ENCODE results near the gene ROR1.

Gene ROR1

DNA sequence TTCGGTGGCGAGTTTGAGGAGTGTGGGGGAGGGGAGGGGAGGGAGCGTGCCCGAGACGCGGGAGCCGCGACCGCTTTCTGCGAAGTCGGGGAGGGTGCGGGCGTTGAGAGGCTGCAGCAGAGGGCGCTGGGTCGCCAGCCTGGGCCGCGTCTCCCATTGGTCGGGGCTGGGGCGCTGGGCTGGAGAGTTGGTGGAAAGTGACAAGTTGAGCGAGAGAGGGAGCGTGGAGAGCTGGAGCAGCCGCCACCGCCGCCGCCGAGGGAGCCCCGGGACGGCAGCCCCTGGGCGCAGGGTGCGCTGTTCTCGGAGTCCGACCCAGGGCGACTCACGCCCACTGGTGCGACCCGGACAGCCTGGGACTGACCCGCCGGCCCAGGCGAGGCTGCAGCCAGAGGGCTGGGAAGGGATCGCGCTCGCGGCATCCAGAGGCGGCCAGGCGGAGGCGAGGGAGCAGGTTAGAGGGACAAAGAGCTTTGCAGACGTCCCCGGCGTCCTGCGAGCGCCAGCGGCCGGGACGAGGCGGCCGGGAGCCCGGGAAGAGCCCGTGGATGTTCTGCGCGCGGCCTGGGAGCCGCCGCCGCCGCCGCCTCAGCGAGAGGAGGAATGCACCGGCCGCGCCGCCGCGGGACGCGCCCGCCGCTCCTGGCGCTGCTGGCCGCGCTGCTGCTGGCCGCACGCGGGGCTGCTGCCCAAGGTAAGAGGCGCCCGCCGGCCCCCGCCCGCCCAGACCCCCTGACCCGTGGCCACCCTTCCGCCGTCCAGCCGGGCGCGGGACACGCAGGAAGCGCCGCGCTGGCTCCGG is at the start of gene ROR1:
Gene ROR1, plus strand, starts transcription at position 203 of the 802 bp plus-strand sequence.
- DNase-seq = peak; percentile 47 to 53
- TF ChIP-seq GATA1 (IDR thresholded peaks at IDR 0.05; ENCODE audit: low read depth, low read length) (no peak), POLR2A (IDR thresholded peaks at IDR 0.05; ENCODE audit: low read length) (no peak)

DNA sequence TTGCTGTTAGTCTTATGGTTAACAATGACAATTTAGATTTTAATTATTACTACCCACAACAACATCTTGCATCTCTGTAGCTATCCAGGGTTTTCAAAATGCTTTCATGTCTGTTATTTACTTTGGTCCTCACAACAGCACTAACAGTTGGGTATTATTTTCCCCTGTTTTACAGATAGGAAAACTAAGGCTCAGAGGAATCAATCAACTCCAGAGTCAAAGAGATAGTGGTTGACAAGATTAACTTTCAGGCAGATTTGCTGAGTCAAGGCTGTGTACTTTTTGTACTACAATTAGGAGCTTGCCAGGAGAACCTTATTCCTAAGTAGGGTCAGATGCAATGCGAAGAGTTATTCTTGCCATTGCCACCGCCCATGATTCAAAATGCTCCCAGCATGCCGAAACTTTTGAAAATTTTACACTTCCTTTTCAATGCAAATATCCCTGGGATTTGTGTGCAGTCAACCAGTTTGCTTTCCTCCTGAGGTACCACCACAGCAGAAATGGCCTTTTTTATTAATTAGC is 49.4 kb upstream of the ROR1 start:
- no peak for TF ChIP-seq GATA1 (IDR thresholded peaks at IDR 0.05; ENCODE audit: low read depth, low read length)
- no peak for TF ChIP-seq POLR2A (IDR thresholded peaks at IDR 0.05; ENCODE audit: low read length)

DNA sequence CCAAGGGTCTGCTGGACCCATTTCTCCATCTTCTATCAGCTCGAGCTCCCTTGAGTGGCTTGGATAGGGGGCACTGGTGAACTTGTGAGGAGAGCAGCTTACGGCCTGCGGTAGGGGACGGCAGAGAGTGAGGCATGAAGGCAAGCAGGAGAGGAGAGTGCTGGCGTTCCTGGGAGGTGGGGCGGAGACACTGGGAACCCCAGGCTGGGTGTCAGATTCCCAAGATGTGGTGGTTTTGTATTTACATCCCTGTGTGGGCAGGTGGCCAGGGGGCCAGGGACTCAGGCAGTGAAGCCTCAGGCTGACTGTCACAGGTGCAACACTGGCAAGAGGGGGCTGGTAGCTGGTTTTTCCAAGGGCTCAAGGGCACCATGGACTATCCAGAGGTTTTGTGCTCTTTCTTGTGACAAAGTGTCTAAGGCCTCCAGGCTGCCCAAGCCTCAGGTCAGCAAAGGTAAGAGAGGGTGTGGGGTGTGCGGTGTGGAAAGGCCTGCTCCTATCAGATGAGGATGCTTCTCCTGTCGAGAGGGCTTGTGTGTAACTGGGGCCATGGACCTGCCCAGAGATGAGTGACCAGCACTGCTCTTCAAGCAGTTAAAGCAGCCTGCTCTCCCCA is 45.1 kb upstream of the ROR1 start:
- DNase-seq = no peak
- no peak for TF ChIP-seq GATA1 (IDR thresholded peaks at IDR 0.05; ENCODE audit: low read depth, low read length)

More for the DNA sequence above, 49.4 kb upstream of the ROR1 start:
- no peak for DNase-seq

DNA sequence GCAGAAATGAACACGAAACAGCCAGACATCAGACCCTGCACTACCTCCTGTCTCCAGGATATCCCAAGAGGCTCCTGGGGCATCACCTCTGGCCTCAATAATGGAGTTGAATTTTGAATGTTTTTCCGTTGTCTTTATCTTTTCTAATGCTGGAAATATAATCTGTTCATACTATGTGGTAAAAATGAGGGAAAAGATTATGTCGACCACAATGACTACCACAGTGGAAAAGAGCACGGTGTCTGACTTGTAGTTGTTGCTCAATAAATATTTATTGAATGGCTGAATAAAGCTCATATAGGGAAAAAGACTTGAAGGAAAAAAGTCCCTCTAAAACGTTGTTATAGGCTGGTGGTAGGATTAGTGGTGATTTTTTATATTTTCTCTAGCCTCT is 44.6 kb upstream of the ROR1 start:
- no peak for TF ChIP-seq GATA1 (IDR thresholded peaks at IDR 0.05; ENCODE audit: low read depth, low read length)
- TF ChIP-seq POLR2A (IDR thresholded peaks at IDR 0.05; ENCODE audit: low read length) = no peak
- no peak for DNase-seq

DNA sequence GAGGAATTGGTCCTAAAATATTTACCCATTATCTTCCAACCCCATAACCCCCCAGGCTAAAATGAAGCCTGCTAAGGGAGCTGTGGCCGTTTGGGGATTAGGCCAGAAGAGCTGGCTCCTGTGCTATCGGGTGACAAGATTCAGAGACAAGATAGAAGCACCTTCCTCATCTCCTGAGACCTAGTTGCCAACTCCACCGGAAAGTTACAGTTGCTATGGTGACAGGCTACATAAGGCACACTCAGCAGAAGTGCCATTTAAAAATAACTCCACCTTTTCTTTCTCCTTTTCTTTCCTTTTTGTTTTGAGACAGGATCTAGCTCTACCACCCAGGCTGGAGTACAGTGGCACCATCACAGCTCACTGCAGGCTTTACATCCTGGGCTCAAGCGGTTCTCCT is 43.6 kb upstream of the ROR1 start:
- no peak for TF ChIP-seq POLR2A (IDR thresholded peaks at IDR 0.05; ENCODE audit: low read length)
- no peak for TF ChIP-seq GATA1 (IDR thresholded peaks at IDR 0.05; ENCODE audit: low read depth, low read length)
- DNase-seq = no peak

DNA sequence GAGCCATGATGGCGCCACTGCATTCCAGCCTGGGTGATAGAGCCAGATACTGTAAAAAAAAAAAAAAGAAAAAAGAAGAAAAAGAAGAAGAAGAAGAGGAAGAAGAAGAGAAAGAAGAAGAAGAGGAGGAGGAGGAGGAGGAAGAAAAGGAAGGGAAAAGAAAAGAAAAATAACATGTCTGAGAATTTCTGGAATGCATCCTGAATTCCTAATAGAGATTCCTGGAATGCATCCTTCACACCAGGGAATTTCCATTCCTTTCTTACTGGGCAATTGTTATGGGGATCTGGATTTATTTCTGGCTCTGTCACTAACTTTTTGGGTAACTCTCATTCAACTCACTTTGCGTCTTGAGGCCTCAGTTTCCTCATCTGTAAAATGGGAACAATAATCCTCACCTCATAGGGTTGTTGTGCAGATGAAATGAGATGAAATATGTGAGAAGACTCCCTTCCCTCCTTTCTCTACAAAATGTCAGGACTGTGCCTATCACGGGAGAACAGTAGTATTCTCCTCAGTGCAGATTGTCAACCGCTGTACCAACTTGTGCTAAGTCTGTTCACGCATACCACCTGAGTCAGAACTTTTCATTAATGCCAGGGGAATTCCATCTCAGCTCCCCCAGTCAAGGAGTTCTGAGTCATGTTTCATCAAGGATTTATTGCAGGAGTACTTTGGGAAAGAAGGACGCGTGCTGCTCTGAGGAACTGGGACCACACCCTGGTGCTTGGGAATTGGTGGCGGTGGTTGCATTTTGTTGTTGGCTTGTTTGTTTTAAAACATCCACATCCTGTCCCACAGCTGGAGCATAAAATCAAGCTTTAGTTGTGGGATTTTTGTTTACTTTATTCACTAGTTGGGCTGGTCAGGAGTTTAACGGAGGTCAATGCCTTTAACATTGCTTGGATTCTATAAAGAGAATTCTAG is 42.4 kb upstream of the ROR1 start:
- DNase-seq = no peak
- no peak for TF ChIP-seq POLR2A (IDR thresholded peaks at IDR 0.05; ENCODE audit: low read length)
- no peak for TF ChIP-seq GATA1 (IDR thresholded peaks at IDR 0.05; ENCODE audit: low read depth, low read length)

DNA sequence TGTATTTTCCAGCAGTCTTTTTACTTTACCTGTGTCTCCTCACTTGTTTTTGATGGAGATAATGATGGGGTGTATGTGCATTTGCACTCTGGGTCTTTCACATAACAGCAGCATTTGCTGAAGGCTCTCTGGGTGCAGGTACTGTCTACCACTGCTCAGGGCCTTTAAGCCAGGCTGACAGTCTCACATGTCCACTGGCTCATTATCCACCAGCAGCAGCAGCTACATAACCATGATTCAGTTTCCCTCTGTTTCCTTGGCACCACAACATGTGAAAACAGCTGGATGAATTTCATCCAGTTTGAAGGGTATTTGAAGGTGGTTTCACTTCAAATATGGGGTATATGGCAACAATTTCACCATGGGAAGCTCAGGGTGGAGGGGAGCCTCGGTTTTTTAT is 41.2 kb upstream of the ROR1 start:
- DNase-seq = no peak

DNA sequence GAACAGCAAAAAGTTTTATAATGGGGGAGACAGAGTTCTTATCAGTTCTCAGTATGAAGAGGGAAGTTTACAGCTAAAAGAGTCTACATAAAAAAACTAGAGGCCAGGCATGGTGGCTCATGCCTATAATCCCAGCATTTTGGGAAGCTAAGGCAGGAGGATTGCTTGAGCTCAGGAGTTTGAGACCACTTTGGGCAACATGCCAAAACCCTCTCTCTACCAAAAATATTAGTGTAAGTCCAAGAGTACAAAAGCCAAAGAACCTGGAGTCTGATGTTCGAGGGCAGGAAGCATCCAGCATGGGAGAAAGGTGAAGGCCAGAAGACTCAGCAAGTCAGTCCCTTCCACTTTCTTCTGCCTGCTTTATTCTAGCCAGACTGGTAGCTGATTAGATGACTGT is 35.0 kb upstream of the ROR1 start:
- no peak for DNase-seq
- no peak for TF ChIP-seq POLR2A (IDR thresholded peaks at IDR 0.05; ENCODE audit: low read length)
- TF ChIP-seq GATA1 (IDR thresholded peaks at IDR 0.05; ENCODE audit: low read depth, low read length) = no peak

More for the DNA sequence above, 41.2 kb upstream of the ROR1 start:
- TF ChIP-seq GATA1 (IDR thresholded peaks at IDR 0.05; ENCODE audit: low read depth, low read length) = no peak
- TF ChIP-seq POLR2A (IDR thresholded peaks at IDR 0.05; ENCODE audit: low read length) = no peak

DNA sequence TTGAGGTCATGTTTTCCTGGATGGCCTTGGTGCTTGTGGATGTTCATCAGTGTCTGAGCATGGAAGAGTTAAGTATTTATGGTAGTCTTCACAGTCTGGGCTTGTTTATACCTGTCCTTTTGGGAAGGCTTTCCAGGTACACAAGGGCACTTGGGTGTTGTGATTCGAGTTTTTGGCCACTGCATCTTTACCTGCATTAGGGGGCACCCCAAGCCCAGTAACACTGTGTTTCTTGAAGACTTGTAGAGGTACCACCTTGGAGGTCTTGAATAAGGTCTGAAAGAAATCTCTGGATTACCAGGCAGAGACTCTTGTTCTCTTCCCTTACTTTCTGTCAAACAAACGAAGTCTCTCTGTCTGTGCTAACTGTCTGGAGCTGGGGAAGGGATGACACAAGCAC is 34.4 kb upstream of the ROR1 start:
- DNase-seq = no peak
- TF ChIP-seq GATA1 (IDR thresholded peaks at IDR 0.05; ENCODE audit: low read depth, low read length) = no peak
- no peak for TF ChIP-seq POLR2A (IDR thresholded peaks at IDR 0.05; ENCODE audit: low read length)

DNA sequence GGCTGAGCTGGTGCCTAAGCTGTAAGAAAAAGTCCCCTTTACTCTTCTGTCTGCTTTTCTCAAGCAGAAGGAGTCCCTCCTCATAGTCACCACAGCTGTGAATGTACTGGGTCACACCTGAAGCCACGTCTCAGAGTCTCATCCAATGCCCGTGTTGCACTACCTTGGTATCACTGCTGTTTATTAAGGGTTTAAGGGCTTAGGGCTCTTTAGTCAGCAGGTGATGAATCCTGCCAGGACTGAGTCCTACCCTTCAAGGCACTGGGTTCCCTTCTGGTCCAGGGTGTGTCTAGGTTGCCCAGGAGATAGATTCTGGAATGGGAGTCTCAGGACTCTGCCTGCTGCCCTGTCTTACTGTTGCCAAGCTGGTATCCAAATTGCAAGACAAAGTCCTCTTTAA is 33.4 kb upstream of the ROR1 start:
- no peak for DNase-seq
- TF ChIP-seq GATA1 (IDR thresholded peaks at IDR 0.05; ENCODE audit: low read depth, low read length) = no peak
- TF ChIP-seq POLR2A (IDR thresholded peaks at IDR 0.05; ENCODE audit: low read length) = no peak

DNA sequence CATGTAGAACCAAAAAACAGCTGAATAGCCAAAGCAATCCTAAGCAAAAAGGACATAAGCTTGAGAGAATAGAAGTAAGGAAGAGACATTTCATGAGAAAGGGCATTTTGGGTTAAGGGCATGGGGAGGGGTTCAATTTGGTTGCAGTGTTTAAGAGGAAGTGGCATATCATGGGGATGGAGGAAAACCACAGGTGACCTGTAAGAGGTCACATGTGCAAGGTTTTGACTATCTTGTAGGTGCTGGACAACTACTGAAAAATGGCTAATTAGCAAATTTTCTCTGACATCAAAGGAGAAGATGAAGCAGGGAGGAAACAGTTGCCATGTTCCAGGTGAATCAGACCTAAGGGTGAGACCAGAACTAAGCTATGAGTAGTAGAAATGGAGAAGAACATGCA is 31.3 kb upstream of the ROR1 start:
- DNase-seq = no peak
- TF ChIP-seq GATA1 (IDR thresholded peaks at IDR 0.05; ENCODE audit: low read depth, low read length) = no peak
- TF ChIP-seq POLR2A (IDR thresholded peaks at IDR 0.05; ENCODE audit: low read length) = no peak

DNA sequence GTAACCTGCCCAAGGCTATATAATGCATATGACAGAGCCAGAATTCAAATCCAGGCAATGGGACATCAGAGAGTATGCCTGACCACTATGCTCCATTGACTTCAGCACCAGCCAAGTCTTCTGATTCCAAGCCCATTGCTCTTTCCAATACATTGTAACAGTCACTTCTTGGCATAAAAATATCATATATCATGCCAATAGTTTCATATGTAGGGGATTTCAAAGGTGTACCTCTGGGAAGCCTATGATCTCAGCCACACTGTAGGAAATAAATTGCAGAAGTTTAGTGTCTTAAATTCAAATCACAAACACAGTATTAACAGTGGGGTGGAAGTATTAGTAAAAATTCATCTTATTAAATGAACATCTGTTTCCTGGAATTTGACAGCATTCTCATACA is 30.0 kb upstream of the ROR1 start:
- DNase-seq = no peak
- no peak for TF ChIP-seq POLR2A (IDR thresholded peaks at IDR 0.05; ENCODE audit: low read length)
- TF ChIP-seq GATA1 (IDR thresholded peaks at IDR 0.05; ENCODE audit: low read depth, low read length) = no peak

DNA sequence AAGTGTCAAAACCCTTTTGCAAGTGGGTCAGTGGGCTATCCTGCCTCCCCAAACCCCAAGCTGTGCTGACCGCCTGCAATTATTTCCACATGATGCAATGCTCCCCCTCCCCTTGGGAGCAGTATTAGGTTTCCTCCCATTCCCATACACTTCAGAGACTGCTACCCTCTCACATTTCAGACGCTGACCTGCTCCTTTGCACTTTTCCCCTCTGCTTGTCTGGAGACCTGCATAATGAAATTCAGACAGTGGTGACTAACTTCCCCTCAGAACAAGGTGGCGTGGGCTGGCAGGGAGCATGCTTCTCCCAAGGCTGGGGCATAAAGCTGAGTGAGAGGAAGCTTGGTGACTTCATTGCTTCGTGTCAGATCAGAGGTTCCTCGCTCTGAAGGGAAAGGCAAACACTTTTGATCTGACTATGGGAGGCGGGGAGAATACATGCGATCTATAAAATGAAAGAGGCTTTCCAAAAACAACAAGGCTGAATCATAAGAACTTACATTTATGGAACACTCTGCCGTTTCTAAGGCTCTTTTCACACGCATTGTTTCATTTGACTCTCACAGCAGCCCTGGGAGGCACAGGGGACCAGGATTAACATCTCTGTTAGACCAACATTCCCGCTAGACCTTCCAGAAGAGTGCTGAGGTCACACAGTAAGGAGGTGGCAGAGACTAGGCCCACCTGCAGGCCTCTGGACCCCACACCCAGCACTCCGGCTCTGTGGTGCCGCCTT is 27.5 kb upstream of the ROR1 start:
- no peak for TF ChIP-seq GATA1 (IDR thresholded peaks at IDR 0.05; ENCODE audit: low read depth, low read length)
- TF ChIP-seq POLR2A (IDR thresholded peaks at IDR 0.05; ENCODE audit: low read length) = no peak
- no peak for DNase-seq
